A549 (cell line): Measurements from ENCODE around the gene KRT16.

Source experiments
- CEBPB ChIP-seq, 2 experiments: fragments of >200 bp in 1 of 2; sonication (Bioruptor Twin) in 1 of 2; formaldehyde crosslinking in 1 of 2; IDR thresholded peaks; 2 replicates each; pipeline ENCODE4 v1.6.1; 2012 to 2016
- CHD2 ChIP-seq: fragments of 150-350 bp; IDR thresholded peaks from 2 replicates; pipeline ENCODE4 v1.6.1; 2014; ENCODE audit warnings: low read length; ENCODE audit not compliant: partially characterized antibody
- HOXA7 ChIP-seq: fragments of 250-450 bp; sonication (Bioruptor Pico); IDR thresholded peaks from 2 replicates; pipeline ENCODE4 v1.5.0; 2020; ENCODE audit warnings: mild to moderate bottlenecking, moderate library complexity
- JUN ChIP-seq, 2 experiments: fragments of >200 bp; sonication (Bioruptor Twin); formaldehyde crosslinking; IDR thresholded peaks; 2 replicates in 1 of 2; 3 replicates in 1 of 2; pipeline ENCODE4 v1.6.1; 2016 to 2017
- JUNB ChIP-seq: fragments of >200 bp; sonication (Bioruptor Twin); formaldehyde crosslinking; IDR thresholded peaks from 2 replicates; pipeline ENCODE4 v1.6.1; 2016
- MYC ChIP-seq: IDR thresholded peaks from 2 replicates; pipeline ENCODE4 v1.6.1; 2012; ENCODE audit warnings: mild to moderate bottlenecking, inconsistent platforms, low read length, improper control_type of control experiment, borderline replicate concordance
- POLR2A ChIP-seq: IDR thresholded peaks from 2 replicates; pipeline ENCODE4 v1.6.1; 2012; ENCODE audit warnings: mild to moderate bottlenecking, low read length
- RAD21 ChIP-seq, 2 experiments: fragments of >200 bp in 1 of 2; sonication (Bioruptor Twin) in 1 of 2; formaldehyde crosslinking in 1 of 2; IDR thresholded peaks in 1 of 2; conservative IDR thresholded peaks in 1 of 2; 2 replicates in 1 of 2; 3 replicates in 1 of 2; pipeline ENCODE4 v1.6.1; 2012 to 2018; ENCODE audit warnings: inconsistent platforms in 1 of 2
- SMC3 ChIP-seq: fragments of >200 bp; sonication (Bioruptor Twin); formaldehyde crosslinking; IDR thresholded peaks from 3 replicates; pipeline ENCODE4 v1.6.1; 2018; ENCODE audit warnings: inconsistent platforms
- SREBF2 ChIP-seq: fragments of 450-650 bp; IDR thresholded peaks from 2 replicates; pipeline ENCODE4 v1.6.1; 2014; ENCODE audit warnings: mild to moderate bottlenecking, moderate library complexity
- TF ChIP-seq, protein P1 (sequence below): fragments of >200 bp; sonication (Bioruptor Twin); formaldehyde crosslinking; IDR thresholded peaks from 3 replicates; pipeline ENCODE4 v1.5.1; 2016
- TF ChIP-seq, protein P2 (sequence below): fragments of >200 bp; sonication (Bioruptor Twin); formaldehyde crosslinking; IDR thresholded peaks from 3 replicates; pipeline ENCODE4 v1.6.1; 2016
- TF ChIP-seq, protein P3 (sequence below): IDR thresholded peaks from 2 replicates; pipeline ENCODE4 v1.6.1; 2012
- TF ChIP-seq, protein P4 (sequence below): IDR thresholded peaks from 2 replicates; pipeline ENCODE4 v1.6.1; 2012

DNA sequence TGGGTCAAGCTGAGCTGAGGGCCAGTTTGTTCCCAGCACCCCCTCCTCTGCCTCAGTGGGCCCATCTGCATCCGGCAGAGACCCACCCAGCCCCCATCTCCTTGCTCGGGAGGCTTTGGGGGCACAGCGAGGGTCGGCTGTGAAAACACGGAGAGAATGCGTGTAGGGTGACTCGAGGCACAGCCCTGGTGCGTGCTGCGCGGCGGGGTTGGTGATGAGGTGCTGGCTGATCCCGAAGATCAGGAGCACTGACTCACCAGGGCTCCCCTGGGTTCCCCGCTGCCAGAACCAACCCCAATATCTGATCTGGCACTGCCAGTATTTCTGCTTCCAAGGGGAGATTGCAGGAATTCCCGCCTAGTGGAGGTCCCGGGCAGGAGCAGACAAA lies 19.3 kb upstream of the KRT16 start:
- TF ChIP-seq MYC (no peak), CEBPB (IDR thresholded peaks at IDR 0.05) (no peak), POLR2A (no peak), JUNB (no peak), CHD2 (no peak), SMC3 (no peak), SREBF2 (no peak), JUN (IDR thresholded peaks at IDR 0.05) (no peak), HOXA7 (CRISPR knock-in tag) (no peak), RAD21 (conservative IDR thresholded peaks at IDR 0.05 in 1 of 2, IDR thresholded peaks at IDR 0.05 in 1 of 2) (no peak)
- TF ChIP-seq, protein P1, sequence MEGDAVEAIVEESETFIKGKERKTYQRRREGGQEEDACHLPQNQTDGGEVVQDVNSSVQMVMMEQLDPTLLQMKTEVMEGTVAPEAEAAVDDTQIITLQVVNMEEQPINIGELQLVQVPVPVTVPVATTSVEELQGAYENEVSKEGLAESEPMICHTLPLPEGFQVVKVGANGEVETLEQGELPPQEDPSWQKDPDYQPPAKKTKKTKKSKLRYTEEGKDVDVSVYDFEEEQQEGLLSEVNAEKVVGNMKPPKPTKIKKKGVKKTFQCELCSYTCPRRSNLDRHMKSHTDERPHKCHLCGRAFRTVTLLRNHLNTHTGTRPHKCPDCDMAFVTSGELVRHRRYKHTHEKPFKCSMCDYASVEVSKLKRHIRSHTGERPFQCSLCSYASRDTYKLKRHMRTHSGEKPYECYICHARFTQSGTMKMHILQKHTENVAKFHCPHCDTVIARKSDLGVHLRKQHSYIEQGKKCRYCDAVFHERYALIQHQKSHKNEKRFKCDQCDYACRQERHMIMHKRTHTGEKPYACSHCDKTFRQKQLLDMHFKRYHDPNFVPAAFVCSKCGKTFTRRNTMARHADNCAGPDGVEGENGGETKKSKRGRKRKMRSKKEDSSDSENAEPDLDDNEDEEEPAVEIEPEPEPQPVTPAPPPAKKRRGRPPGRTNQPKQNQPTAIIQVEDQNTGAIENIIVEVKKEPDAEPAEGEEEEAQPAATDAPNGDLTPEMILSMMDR: no peak
- TF ChIP-seq, protein P2, sequence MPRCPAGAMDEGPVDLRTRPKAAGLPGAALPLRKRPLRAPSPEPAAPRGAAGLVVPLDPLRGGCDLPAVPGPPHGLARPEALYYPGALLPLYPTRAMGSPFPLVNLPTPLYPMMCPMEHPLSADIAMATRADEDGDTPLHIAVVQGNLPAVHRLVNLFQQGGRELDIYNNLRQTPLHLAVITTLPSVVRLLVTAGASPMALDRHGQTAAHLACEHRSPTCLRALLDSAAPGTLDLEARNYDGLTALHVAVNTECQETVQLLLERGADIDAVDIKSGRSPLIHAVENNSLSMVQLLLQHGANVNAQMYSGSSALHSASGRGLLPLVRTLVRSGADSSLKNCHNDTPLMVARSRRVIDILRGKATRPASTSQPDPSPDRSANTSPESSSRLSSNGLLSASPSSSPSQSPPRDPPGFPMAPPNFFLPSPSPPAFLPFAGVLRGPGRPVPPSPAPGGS: no peak
- TF ChIP-seq, protein P3, sequence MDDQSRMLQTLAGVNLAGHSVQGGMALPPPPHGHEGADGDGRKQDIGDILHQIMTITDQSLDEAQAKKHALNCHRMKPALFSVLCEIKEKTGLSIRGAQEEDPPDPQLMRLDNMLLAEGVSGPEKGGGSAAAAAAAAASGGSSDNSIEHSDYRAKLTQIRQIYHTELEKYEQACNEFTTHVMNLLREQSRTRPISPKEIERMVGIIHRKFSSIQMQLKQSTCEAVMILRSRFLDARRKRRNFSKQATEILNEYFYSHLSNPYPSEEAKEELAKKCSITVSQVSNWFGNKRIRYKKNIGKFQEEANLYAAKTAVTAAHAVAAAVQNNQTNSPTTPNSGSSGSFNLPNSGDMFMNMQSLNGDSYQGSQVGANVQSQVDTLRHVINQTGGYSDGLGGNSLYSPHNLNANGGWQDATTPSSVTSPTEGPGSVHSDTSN: no peak
- TF ChIP-seq, protein P4, sequence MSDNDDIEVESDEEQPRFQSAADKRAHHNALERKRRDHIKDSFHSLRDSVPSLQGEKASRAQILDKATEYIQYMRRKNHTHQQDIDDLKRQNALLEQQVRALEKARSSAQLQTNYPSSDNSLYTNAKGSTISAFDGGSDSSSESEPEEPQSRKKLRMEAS: no peak
